Stimulated activated CD8-positive, alpha-beta memory T cell treated with anti-CD3 and anti-CD28 coated beads, Interleukin-4, amount 100 ng/mL, for 48 hours (primary cell): ENCODE measurements around the gene PEAK1.
A peak's percentile ranks its signal among the peaks of the same experiment; 100 is the strongest.
"Not testable (repeated sequence)": the region's sequence is repeated elsewhere in the genome, so short reads cannot be mapped to it uniquely, and the experiment has no call there.

Experiments
- DNase-seq: peaks from one replicate; pipeline ENCODE4 v3.0.0-alpha.2; 2020

PEAK1 gene

GRCh38 chr15:77425104-77425503 is 5.2 kb upstream of the PEAK1 start:
- DNase-seq: no peak

- DNase-seq: no peak
Observed at GRCh38 chr15:77421370-77421700, 1.4 kb upstream of the PEAK1 start.

- DNase-seq: peak; percentile 78
Observed at GRCh38 chr15:77420610-77421369, 886 bp upstream of the PEAK1 start, which contains the start of gene HMG20A. HMG20A (plus strand) TSS chr15:77420888; CDS start chr15:77458408, 37,520 bp downstream.

- peak; percentile 65 for DNase-seq
Observed at GRCh38 chr15:77418966-77419835, 703 bp downstream of the PEAK1 start.

GRCh38 chr15:77418391-77418965 is 1.4 kb downstream of the PEAK1 start:
- no peak for DNase-seq

- DNase-seq: no peak
Observed at GRCh38 chr15:77417602-77418001, 2.3 kb downstream of the PEAK1 start.

- DNase-seq: no peak
Observed at GRCh38 chr15:77416954-77417353, 3.0 kb downstream of the PEAK1 start.

- no peak for DNase-seq
Observed at GRCh38 chr15:77416148-77416455, 3.8 kb downstream of the PEAK1 start.

GRCh38 chr15:77415450-77416147 is 4.3 kb downstream of the PEAK1 start:
- DNase-seq: no peak

GRCh38 chr15:77414789-77415442 is 5.0 kb downstream of the PEAK1 start:
- DNase-seq: no peak

GRCh38 chr15:77413699-77414349 is 6.1 kb downstream of the PEAK1 start:
- DNase-seq: no peak

GRCh38 chr15:77412972-77413698 is 6.8 kb downstream of the PEAK1 start:
- DNase-seq: no peak

- no peak for DNase-seq
Observed at GRCh38 chr15:77411619-77411976, 8.3 kb downstream of the PEAK1 start.

GRCh38 chr15:77410701-77411618 is 8.9 kb downstream of the PEAK1 start:
- DNase-seq: no peak

GRCh38 chr15:77410157-77410500 is 9.8 kb downstream of the PEAK1 start:
- not testable (repeated sequence) for DNase-seq

GRCh38 chr15:77409259-77410156 is 10.4 kb downstream of the PEAK1 start:
- no peak for DNase-seq

GRCh38 chr15:77406846-77407245 is 13.1 kb downstream of the PEAK1 start:
- DNase-seq: no peak

- DNase-seq: not testable (repeated sequence)
Observed at GRCh38 chr15:77406173-77406759, 13.6 kb downstream of the PEAK1 start.
